ENCODE results near the gene APBA2. TPM values are rescaled to one million over a fixed set of nuclear protein-coding genes. Genes with fewer than 3 reads are reported as not detected.
"Not testable (repeated sequence)": the region's sequence is repeated elsewhere in the genome, so short reads cannot be mapped to it uniquely, and the experiment has no call there.

The APBA2 gene
- total RNA-seq, 4 donors from 2014 or later: 3.3 to 5.4 (median 4.5) TPM

DNA sequence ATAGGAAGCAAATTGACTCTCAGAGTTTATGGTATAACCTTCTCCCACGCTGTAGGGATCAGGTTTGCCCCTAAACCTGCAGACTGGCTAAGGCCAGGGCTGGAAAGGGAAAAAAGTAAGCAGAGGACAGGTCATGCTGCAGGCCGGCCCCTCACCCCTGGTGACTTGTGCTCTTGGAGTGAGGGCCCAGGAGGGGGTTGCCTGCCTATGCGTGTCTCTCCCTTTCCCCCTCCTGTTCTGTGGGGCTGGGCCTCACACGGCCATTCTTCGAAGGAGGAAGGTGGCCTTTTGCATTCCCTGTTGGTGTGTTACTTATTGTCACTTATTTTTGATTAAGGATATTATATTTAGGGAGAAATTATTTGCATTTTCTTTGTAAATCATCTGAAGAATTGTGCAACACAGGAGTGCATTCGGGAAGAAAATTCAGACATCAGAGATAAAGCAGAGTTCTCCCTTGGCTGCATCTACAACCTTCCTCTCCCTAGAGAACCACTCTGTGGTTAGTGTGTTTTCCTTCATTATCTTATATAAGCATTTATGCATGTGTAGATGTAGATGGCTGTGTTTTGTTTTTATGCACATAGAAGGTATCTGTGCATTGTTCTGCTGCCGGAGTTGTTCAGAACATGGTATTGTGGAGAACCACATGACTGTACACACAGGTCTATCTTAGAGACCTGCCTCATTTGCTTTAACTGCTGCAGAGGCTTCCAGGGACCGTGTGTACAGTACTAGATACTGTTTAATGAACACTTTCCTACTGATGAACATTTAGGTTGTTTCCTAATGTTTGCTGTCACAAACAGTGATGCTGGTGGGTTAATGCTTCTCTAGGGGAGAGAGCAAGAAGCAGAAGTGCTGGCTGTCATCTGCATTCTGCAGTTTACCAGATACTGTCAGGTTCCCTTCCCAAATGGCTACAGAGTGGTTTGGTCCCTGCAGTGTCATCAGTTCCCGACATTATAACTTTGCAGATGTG, 133.5 kb downstream of the APBA2 start:
- no peak for TF ChIP-seq EP300 (IDR thresholded peaks at IDR 0.05)
- no peak overlapping the region for H3K27ac ChIP-seq
- H3K4me3 ChIP-seq: no peak overlapping the region
- no peaks in the 10 kb centered on the region for H3K36me3 ChIP-seq
- WGBS, 2 donors: 67 to 71% methylated on average over 9 of the region's 9 CpGs
- no peaks in the 10 kb centered on the region for H3K4me1 ChIP-seq
- DNase-seq (ENCODE audit: low spot score in 2 of 2): no peak
- no peaks in the 10 kb centered on the region for H3K27me3 ChIP-seq
- H3K9me3 ChIP-seq: no peaks in the 10 kb centered on the region

DNA sequence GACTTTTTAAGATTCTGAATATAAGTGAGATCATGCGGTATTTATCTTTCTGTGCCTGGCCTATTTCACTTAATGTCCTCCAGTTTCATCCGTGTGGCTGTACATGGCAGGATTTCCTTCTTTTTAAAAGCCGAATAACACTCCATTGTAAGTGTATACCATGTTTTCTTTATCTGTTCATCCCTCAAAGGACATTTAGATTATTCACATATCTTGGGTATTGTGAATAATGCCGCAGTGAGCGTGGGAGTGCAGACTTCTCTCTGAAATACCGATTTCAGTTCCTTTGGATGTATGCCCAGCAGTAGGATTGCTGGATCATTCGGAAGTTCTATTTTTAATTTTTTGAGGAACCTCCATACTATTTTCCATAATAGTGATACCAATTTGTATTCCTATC, 136.1 kb downstream of the APBA2 start:
- WGBS, 2 donors: 27 to 28% methylated on average over 7 of the region's 7 CpGs
- Histone ChIP-seq H3K4me1 (no peaks in the 10 kb centered on the region), H3K27me3 (no peaks in the 10 kb centered on the region), H3K9me3 (no peaks in the 10 kb centered on the region), H3K36me3 (no peaks in the 10 kb centered on the region), H3K27ac (no peak overlapping the region), H3K4me3 (no peak overlapping the region)
- no peak for DNase-seq (ENCODE audit: low spot score in 2 of 2)
- no peak for TF ChIP-seq EP300 (IDR thresholded peaks at IDR 0.05)
- TF ChIP-seq, protein P1, sequence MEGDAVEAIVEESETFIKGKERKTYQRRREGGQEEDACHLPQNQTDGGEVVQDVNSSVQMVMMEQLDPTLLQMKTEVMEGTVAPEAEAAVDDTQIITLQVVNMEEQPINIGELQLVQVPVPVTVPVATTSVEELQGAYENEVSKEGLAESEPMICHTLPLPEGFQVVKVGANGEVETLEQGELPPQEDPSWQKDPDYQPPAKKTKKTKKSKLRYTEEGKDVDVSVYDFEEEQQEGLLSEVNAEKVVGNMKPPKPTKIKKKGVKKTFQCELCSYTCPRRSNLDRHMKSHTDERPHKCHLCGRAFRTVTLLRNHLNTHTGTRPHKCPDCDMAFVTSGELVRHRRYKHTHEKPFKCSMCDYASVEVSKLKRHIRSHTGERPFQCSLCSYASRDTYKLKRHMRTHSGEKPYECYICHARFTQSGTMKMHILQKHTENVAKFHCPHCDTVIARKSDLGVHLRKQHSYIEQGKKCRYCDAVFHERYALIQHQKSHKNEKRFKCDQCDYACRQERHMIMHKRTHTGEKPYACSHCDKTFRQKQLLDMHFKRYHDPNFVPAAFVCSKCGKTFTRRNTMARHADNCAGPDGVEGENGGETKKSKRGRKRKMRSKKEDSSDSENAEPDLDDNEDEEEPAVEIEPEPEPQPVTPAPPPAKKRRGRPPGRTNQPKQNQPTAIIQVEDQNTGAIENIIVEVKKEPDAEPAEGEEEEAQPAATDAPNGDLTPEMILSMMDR (IDR thresholded peaks at IDR 0.05): no peak
- TF ChIP-seq POLR2A (IDR thresholded peaks at IDR 0.05): no peak

- Histone ChIP-seq H3K27ac (no peak overlapping the region), H3K4me3 (no peak overlapping the region), H3K4me1 (no peaks in the 10 kb centered on the region), H3K9me3 (peaks cover 0 to 4% (median 0%) of the 10 kb centered on the region in 4 donors), H3K27me3 (no peaks in the 10 kb centered on the region), H3K36me3 (no peaks in the 10 kb centered on the region)
- TF ChIP-seq POLR2A (IDR thresholded peaks at IDR 0.05) (no peak), EP300 (IDR thresholded peaks at IDR 0.05) (no peak)
- TF ChIP-seq, protein P1 (IDR thresholded peaks at IDR 0.05): no peak
- no peak for DNase-seq (ENCODE audit: low spot score in 2 of 2)
- 69 to 72% methylated on average over 5 of the region's 5 CpGs for WGBS, 2 donors
Observed at GRCh38 chr15:29024662-29025061, 138.9 kb downstream of the APBA2 start.

GRCh38 chr15:29025411-29025810, 139.6 kb downstream of the APBA2 start:
- H3K4me1 ChIP-seq; H3K4me3 ChIP-seq; H3K27ac ChIP-seq; DNase-seq (ENCODE audit: low spot score in 2 of 2); H3K27me3 ChIP-seq; H3K9me3 ChIP-seq; H3K36me3 ChIP-seq: not testable (repeated sequence)
- WGBS, 2 donors: 97% methylated on average over 17 of the region's 17 CpGs

- not testable (repeated sequence) for H3K4me3 ChIP-seq; H3K4me1 ChIP-seq; DNase-seq (ENCODE audit: low spot score in 2 of 2); H3K36me3 ChIP-seq; H3K27me3 ChIP-seq; H3K27ac ChIP-seq
- peaks cover 0 to 18% (median 0%) of the 10 kb centered on the region in 4 donors for H3K9me3 ChIP-seq
Observed at GRCh38 chr15:29028158-29028557, 142.4 kb downstream of the APBA2 start.

DNA sequence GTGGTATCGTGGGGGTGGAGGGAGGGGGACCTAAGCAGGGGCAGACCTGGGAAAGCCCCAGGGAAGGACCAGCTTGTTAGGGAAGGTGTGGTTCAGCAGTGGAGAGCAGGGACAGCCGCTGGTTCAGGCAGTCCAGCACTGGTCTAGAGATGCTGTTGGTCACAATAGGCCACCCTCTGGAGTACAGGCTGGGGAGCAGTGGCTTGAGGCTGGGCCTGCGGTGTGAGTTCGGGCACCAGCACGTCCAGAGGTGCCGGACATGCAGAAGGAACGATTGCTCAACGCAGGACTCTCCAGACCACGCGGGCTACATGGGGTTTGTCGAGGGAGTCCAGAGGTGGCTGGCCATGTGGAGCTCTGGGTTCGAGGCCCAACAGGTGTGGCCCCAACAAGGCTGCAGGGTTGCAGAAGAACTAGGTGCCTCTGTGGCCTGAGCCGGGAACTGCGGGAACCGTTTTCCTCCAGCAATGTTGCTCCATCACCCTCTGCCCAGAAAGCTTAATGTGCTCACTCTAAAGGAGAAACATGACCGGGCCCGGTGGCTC, 143.9 kb downstream of the APBA2 start:
- Histone ChIP-seq H3K4me3 (no peak overlapping the region), H3K9me3 (peaks cover 0 to 18% (median 0%) of the 10 kb centered on the region in 4 donors), H3K4me1 (no peaks in the 10 kb centered on the region), H3K27ac (no peak overlapping the region), H3K27me3 (no peaks in the 10 kb centered on the region), H3K36me3 (no peaks in the 10 kb centered on the region)
- DNase-seq (ENCODE audit: low spot score in 2 of 2): no peak
- 95 to 96% methylated on average over 12 to 17 of the region's 17 CpGs for WGBS, 2 donors
- TF ChIP-seq EP300 (IDR thresholded peaks at IDR 0.05) (no peak), POLR2A (IDR thresholded peaks at IDR 0.05) (no peak)
- TF ChIP-seq, protein P1 (IDR thresholded peaks at IDR 0.05): no peak

All from tibial nerve (tissue), 4 donors.